Measurements from ENCODE around the gene SMG7.
A peak's percentile ranks its signal among the peaks of the same experiment; 100 is the strongest.

Gene SMG7

GRCh38 chr1:183567584-183567983 is 95.3 kb downstream of the SMG7 start:
- no peak for DNase-seq (ENCODE audit: low read depth)

GRCh38 chr1:183568176-183569021 is 96.1 kb downstream of the SMG7 start:
- no peak for DNase-seq (ENCODE audit: low read depth)

GRCh38 chr1:183569141-183569540 is 96.8 kb downstream of the SMG7 start:
- DNase-seq (ENCODE audit: low read depth), result no peak

- no peak for DNase-seq (ENCODE audit: low read depth)
These were observed 97.5 kb downstream of the SMG7 start for GRCh38 chr1:183569801-183570200.

- no peak for DNase-seq (ENCODE audit: low read depth)
These were observed 98.2 kb downstream of the SMG7 start for GRCh38 chr1:183570451-183570850.

GRCh38 chr1:183571678-183572268 is 99.5 kb downstream of the SMG7 start:
- DNase-seq (ENCODE audit: low read depth), result peak; percentile 80

- peak; percentile 40 for DNase-seq (ENCODE audit: low read depth)
These were observed 100.4 kb downstream of the SMG7 start for GRCh38 chr1:183572721-183573120.

GRCh38 chr1:183575606-183576005 is 103.3 kb downstream of the SMG7 start:
- no peak for DNase-seq (ENCODE audit: low read depth)

GRCh38 chr1:183576537-183576936 is 104.2 kb downstream of the SMG7 start:
- DNase-seq (ENCODE audit: low read depth), result no peak

- no peak for DNase-seq (ENCODE audit: low read depth)
These were observed 105.7 kb downstream of the SMG7 start for GRCh38 chr1:183577897-183578465.

GRCh38 chr1:183578856-183579255 is 106.6 kb downstream of the SMG7 start:
- DNase-seq (ENCODE audit: low read depth), result no peak

- no peak for DNase-seq (ENCODE audit: low read depth)
These were observed 108.0 kb downstream of the SMG7 start for GRCh38 chr1:183580281-183580682.

- no peak for DNase-seq (ENCODE audit: low read depth)
These were observed 109.9 kb downstream of the SMG7 start for GRCh38 chr1:183582021-183582713.

- DNase-seq (ENCODE audit: low read depth), result no peak
These were observed 111.2 kb downstream of the SMG7 start for GRCh38 chr1:183583466-183583865.

GRCh38 chr1:183584147-183584546 is 111.8 kb downstream of the SMG7 start:
- no peak for DNase-seq (ENCODE audit: low read depth)

- DNase-seq (ENCODE audit: low read depth), result no peak
These were observed 112.7 kb downstream of the SMG7 start for GRCh38 chr1:183585038-183585437.

GRCh38 chr1:183586455-183586854 is 114.2 kb downstream of the SMG7 start:
- DNase-seq (ENCODE audit: low read depth), result no peak

- DNase-seq (ENCODE audit: low read depth), result no peak
These were observed 114.6 kb downstream of the SMG7 start for GRCh38 chr1:183586926-183587325.

- no peak for DNase-seq (ENCODE audit: low read depth)
These were observed 116.5 kb downstream of the SMG7 start for GRCh38 chr1:183588827-183589226.

GRCh38 chr1:183589384-183589783 is 117.1 kb downstream of the SMG7 start:
- no peak for DNase-seq (ENCODE audit: low read depth)

GRCh38 chr1:183589874-183590243 is 117.6 kb downstream of the SMG7 start:
- DNase-seq (ENCODE audit: low read depth), result no peak

GRCh38 chr1:183590244-183591191 is 118.2 kb downstream of the SMG7 start, which contains the start of gene NCF2:
Gene NCF2, minus strand, starts transcription at chr1:183590459. Its CDS starts 130 bp downstream, at chr1:183590329.
- DNase-seq (ENCODE audit: low read depth), result no peak

Data from stromal cell of bone marrow (primary cell).